Caki2 (cell line): Measurements from ENCODE around the gene AEBP2. TPM values are rescaled to one million over a fixed set of nuclear protein-coding genes. Genes with fewer than 3 reads are reported as not detected.
A peak's percentile ranks its signal among the peaks of the same experiment; 100 is the strongest.

Experiments
- DNase-seq: peaks from one replicate; pipeline ENCODE4 v3.0.0-alpha.2; 2015; ENCODE audit warnings: low read depth
- in situ Hi-C: cut with HindIII; loops from 2 replicates; pipeline ENCODE4 v1.10.0; 2016; ENCODE audit warnings: low sequenced_read_pairs, low pct_unique_long_range_greater_than_20kb, mixed read lengths
- total RNA-seq: library from RNA; depleted of rRNA; stranded (reverse); fragments of >200 nt; shearing (Covaris generic); gene quantifications from 2 replicates; pipeline ENCODE4 v1.2.3, GENCODE V29; 2014; ENCODE audit warnings: low replicate concordance

The AEBP2 gene
- total RNA-seq, 1 experiment from 2014 or later: 10.0 TPM

DNA sequence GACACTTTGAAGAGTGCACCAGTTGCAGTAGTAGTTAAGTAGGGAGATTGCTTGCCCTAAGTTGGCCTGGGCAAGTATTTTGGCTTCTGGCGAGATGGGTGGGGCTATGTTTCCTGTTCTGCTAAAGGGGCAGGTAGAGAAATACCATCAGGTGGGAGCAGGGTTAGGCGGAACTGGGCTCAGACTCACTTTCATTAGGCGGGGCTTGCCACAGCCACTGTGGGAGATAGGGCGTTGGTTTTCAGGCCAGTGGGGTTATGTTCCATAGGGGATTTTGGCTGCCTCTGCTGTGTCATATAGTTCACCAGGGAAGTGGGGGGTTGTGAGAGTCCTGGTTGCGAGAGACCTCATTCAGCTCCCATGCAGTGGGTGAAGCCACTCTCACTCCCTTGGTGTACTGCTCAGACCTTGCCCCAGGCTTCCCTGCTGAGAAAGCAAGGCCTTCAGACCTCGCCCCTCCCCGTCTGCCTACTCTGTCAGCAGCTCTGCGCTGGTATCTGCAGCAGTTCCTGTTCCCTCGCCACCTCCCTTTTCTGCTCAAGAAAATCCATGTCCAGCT, 43.3 kb downstream of the AEBP2 start:
- in situ Hi-C loops: no loop called here
- no peak for DNase-seq

GRCh38 chr12:19483727-19484126, 44.4 kb downstream of the AEBP2 start:
- no peak for DNase-seq
- in situ Hi-C loops: no loop called here

- no peak for DNase-seq
- in situ Hi-C loops: no loop called here
Measured at GRCh38 chr12:19484738-19485137, 45.4 kb downstream of the AEBP2 start.

- in situ Hi-C loops: no loop called here
- no peak for DNase-seq
Measured at GRCh38 chr12:19485240-19485639, 45.9 kb downstream of the AEBP2 start.

- in situ Hi-C loops: no loop called here
Measured at GRCh38 chr12:19489168-19489567, 49.9 kb downstream of the AEBP2 start.

DNA sequence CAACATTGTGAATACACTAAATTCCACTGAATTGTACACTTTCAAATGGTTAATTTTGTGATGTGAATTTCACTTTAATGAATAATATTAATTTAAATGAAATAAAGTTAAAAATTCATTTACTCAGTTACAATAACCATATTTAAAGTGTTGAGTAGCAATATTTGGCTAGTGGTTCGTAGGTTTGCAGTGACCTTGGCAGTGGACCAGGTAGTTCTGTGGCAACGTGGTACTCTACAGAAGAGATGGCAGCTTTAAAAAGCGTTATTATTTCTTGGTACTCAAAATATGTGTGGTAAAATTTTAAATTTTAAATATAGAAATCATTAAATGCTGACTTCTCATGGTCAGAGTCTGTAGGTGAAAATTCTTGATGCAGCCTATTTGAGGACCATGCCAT, 51.6 kb downstream of the AEBP2 start:
- DNase-seq: no peak
- in situ Hi-C loops: no loop called here

More at GRCh38 chr12:19489168-19489567, 49.9 kb downstream of the AEBP2 start:
- no peak for DNase-seq

- in situ Hi-C loops: no loop called here
- DNase-seq: no peak
Measured at GRCh38 chr12:19491863-19492262, 52.6 kb downstream of the AEBP2 start.

DNA sequence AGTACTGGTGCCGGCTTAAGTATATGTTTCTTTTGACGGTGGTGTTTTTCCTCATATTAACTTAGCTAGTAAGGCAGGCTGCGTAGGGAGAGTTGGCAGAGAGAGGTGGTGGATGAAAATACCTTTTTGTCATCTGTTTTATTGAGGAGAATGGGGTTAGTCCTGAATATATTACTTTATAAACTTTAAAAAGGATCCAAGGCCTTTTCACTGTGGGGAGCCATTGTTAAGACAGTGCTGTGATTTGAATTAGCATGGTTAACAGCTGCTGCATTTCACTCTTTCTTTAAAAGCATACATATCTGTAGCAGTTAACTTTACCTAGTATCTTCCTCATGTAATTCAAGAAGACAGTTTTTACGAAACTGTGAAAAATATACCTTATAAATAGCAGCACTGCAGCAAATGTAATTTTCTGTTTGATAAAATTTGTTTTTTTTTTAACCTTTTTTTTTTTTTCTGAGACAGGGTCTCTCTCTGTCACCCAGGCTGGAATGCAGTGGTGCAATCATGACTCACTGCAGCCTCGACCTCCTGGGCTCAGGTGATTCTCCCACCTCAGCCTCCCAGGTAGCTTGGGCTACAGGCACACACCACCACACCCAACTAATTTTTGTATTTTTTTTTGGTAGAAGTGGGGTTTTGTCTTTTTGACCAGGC, 57.1 kb downstream of the AEBP2 start:
- in situ Hi-C loops: no loop called here

GRCh38 chr12:19498099-19498498, 58.8 kb downstream of the AEBP2 start:
- in situ Hi-C loops: no loop called here
- DNase-seq: no peak

More for the DNA sequence above, 57.1 kb downstream of the AEBP2 start:
- DNase-seq: no peak

DNA sequence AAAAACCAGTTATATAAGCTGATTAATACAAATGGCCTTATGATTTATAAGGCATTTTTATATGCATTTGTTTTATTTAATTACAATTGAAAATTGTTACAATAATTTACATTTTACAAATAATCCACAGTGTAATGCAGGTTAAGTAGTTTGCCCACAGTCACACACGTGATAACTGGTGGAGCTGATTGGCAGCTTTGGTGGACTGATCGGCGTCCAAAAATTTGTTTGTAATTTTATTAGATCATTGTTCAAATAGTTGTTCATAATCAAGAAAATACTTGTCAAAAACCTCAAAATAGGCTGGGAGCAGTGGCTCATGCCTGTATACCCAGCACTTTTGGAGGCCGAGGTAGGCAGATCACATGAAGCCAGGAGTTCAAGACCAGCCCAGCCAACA, 59.7 kb downstream of the AEBP2 start:
- no peak for DNase-seq
- in situ Hi-C loops: no loop called here

GRCh38 chr12:19506497-19506896, 67.2 kb downstream of the AEBP2 start:
- in situ Hi-C loops: no loop called here

GRCh38 chr12:19507823-19508222, 68.5 kb downstream of the AEBP2 start:
- in situ Hi-C loops: no loop called here
- DNase-seq: no peak

More at GRCh38 chr12:19506497-19506896, 67.2 kb downstream of the AEBP2 start:
- DNase-seq: no peak

GRCh38 chr12:19510461-19510860, 71.2 kb downstream of the AEBP2 start:
- in situ Hi-C loops: no loop called here
- DNase-seq: no peak

DNA sequence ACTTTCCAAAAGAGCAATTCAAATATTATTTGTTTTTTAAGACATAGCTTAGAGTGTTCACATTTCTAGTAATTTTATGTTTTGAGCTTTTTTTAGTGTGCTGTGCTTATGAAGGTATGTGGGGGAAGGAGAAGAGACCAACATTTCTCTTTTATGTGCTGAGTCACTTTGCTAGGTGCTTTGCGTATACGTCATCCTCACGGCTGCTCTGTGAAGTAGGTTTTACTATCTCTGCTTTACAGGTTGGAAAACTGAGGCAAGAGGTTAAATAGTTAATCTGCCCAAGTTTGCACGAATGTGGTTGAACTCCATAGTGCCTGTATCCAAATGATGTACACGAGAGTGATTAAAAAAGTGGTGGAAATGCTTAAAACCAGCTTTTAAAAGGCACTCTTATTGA, 75.9 kb downstream of the AEBP2 start:
- peak; percentile 55 for DNase-seq
- in situ Hi-C loops: no loop called here

- no peak for DNase-seq
- in situ Hi-C loops: no loop called here
Measured at GRCh38 chr12:19517583-19517982, 78.3 kb downstream of the AEBP2 start.

GRCh38 chr12:19518209-19518608, 78.9 kb downstream of the AEBP2 start:
- in situ Hi-C loops: no loop called here
- no peak for DNase-seq

DNA sequence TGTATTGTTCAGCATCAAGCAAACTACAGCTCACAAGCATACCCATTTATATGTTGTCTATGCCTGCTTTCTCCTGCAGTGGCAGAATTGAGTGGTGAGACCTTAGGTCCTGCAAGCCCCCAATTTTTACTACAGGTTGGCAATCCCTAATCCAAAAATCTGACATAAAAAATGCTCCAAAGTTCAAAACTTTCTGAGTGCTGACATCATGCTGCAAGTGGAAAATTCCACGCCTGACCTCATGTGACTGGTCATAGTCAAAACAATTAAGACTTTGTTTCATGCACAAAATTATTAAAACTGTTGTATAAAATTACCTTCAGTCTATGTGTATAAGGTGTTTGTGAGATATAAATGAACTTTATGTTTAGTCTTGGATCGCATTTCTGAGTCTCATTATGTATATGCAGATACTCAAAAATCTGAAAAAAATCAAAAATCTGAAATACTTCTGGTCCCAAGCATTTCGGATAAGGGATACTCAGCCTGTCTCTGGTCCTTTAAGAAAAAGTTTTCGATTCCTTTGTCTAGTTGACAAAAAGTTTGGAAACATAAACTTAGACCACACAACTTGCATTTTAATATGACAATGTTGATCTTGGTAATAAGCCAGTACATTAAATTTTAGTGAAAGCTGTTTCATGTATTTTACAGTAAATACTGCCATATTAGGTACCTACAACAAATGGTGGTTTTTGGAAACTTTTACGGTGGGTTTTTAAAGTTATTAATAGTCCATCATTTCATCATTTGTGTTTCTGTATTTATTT, 81.5 kb downstream of the AEBP2 start:
- in situ Hi-C loops: no loop called here
- no peak for DNase-seq

DNA sequence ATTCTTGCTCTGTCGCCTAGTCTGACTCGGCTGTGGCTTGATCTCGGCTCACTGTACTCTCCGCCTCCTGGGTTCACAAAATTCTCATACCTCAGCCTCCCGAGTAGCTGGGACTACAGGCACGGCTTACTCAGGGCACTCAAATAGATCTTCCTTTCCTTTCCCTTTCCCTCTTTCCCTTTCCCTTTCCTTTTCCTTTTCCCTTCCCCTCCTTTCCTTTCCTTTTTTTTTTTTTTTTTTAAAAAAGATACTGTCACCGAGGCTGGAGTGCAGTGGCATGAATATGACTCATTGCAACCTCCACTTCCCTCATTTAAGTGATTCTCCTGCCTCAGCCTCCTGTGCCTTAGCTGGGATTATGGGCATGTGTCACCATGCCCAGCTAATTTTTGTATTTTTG, 86.0 kb downstream of the AEBP2 start:
- in situ Hi-C loops: no loop called here
- DNase-seq: peak; percentile 14

- in situ Hi-C loops: no loop called here
- no peak for DNase-seq
Measured at GRCh38 chr12:19527866-19528265, 88.6 kb downstream of the AEBP2 start.
